ENCODE measurements around the gene DNAJC10.

DNA sequence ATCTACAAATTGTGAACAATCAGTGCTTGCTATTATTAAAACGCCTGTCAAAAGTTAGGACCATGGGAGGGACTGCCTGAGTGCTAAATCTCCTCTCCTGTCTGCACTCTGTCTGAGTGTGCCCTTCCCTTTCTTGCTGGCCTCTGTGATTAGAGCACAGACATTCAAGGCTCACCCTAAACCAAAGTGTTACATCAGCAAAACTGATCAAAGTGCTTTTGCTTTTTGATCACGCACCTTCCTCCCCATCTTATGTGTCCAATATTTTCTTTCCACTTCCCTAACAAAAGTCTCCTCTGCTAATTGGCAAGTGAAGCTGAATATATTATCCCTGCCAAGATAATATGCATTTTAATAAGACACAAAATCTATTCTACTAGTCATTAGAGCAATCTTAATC, 30.5 kb upstream of the DNAJC10 start:
- TF ChIP-seq, protein P1, sequence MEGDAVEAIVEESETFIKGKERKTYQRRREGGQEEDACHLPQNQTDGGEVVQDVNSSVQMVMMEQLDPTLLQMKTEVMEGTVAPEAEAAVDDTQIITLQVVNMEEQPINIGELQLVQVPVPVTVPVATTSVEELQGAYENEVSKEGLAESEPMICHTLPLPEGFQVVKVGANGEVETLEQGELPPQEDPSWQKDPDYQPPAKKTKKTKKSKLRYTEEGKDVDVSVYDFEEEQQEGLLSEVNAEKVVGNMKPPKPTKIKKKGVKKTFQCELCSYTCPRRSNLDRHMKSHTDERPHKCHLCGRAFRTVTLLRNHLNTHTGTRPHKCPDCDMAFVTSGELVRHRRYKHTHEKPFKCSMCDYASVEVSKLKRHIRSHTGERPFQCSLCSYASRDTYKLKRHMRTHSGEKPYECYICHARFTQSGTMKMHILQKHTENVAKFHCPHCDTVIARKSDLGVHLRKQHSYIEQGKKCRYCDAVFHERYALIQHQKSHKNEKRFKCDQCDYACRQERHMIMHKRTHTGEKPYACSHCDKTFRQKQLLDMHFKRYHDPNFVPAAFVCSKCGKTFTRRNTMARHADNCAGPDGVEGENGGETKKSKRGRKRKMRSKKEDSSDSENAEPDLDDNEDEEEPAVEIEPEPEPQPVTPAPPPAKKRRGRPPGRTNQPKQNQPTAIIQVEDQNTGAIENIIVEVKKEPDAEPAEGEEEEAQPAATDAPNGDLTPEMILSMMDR (IDR thresholded peaks at IDR 0.05 in 4 of 5, conservative IDR thresholded peaks at IDR 0.05 in 1 of 5) = no peak
- TF ChIP-seq POLR2A (IDR thresholded peaks at IDR 0.05) = no peak
